GM12875 (cell line): ENCODE measurements around the gene IL37.
"Not testable (repeated sequence)": the region's sequence is repeated elsewhere in the genome, so short reads cannot be mapped to it uniquely, and the experiment has no call there.

Experiments used
- H3K4me3 ChIP-seq: one replicate; pipeline ENCODE4 v1.5.1; 2011; ENCODE audit warnings: low read depth, low read length, control low read depth
- CTCF ChIP-seq: IDR thresholded peaks from 2 replicates; pipeline ENCODE4 v1.5.1; 2011; ENCODE audit warnings: low read depth, mild to moderate bottlenecking, control low read depth, inconsistent platforms, low read length, moderate library complexity, borderline replicate concordance; ENCODE audit not compliant: insufficient read depth

The IL37 gene

DNA sequence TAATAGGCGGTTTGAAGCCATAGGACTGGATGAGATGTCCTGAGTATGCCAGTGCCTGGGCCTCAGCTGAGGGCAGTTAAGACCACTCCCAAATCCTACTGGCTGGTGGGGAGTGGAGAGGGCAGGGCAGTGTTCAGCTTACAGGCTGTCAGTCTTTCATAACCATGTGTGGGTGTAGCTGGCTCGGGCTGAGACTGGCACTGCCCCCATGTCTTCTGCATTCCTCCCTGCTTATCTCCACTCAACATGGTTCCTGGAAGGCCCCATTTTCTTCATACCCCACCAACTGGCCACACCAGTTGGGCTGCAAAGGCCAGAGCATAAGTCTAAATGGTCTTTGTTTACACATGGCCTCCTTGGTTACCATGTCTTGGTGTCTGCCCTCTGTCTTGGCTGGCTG, 17.2 kb upstream of the IL37 start:
- no peak for TF ChIP-seq CTCF
- no peak overlapping the region for H3K4me3 ChIP-seq

- no peak for TF ChIP-seq CTCF
- H3K4me3 ChIP-seq = no peak overlapping the region
Observed at GRCh38 chr2:112896909-112897623, 13.9 kb upstream of the IL37 start.

DNA sequence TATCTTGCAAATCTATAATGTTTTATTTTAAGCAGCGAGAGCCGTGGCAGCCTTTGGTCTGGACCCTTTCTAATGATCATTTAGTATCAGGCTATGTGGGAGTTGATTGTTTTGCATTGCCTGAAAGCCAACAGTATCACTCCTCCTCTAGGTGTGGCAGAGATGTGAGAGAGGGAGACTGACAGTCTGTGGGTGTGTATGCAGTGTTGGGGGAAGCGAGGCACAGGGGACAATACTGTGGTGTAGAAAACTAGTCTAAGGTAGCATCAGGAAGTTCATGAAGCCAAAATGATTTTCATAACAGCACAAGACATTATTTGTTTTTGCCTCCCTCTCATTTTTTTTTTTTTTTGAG, 13.4 kb upstream of the IL37 start:
- TF ChIP-seq CTCF = no peak
- no peak overlapping the region for H3K4me3 ChIP-seq

DNA sequence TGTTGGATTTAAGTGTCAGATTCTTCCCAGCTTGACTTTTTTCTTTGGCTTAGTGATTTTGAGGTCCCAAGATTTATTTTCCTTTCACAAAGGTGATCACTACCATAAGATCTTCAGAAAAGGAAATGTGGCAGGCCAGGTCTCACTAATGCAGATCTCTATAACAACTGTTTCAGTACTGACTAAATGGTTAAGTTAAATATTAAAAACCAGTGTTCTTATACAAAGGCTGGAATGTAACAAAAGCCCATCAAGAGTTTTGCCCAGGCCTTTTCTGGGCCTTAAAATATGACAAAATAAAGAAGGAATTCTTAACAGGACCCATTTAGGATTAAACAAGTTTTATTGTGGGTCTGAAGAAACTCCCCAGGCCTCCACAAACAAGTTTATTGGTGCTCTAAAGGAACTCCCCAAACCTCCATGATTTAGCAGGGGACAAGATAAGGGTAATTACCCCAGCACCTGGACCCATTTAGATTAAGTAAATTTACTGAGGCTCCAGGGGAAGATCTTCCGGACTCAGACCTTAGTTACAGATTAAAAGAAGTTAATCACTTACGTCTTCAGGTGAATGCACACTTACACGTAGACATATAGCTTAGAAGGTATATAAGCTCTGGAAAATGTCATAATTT, 9.4 kb upstream of the IL37 start:
- H3K4me3 ChIP-seq = not testable (repeated sequence)

DNA sequence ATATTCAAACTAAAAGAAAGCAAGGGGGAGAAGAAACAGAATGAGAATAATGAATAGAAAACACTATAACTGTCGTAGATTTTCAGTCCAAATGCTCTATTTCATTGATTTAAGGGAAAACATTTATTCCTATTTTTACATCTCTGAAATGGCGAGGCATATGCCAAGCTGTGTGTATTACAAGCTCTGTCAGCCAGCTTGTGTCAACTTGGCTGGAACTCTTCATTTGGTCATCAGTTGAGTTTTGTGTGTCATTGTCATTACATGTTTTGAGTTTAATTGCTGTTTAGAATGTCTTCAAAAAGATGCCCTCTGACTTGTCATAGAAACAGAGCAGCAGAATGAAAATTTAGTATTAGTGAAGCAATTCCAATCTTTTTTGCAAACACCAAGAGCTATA, 8.1 kb upstream of the IL37 start:
- H3K4me3 ChIP-seq = no peak overlapping the region
- no peak for TF ChIP-seq CTCF

GRCh38 chr2:112904883-112905282, 6.1 kb upstream of the IL37 start:
- H3K4me3 ChIP-seq = no peak overlapping the region
- TF ChIP-seq CTCF = no peak

GRCh38 chr2:112906276-112906675, 4.7 kb upstream of the IL37 start:
- H3K4me3 ChIP-seq = no peak overlapping the region
- TF ChIP-seq CTCF = no peak
